Measurements from ENCODE around the gene GGT6.

The GGT6 gene

DNA sequence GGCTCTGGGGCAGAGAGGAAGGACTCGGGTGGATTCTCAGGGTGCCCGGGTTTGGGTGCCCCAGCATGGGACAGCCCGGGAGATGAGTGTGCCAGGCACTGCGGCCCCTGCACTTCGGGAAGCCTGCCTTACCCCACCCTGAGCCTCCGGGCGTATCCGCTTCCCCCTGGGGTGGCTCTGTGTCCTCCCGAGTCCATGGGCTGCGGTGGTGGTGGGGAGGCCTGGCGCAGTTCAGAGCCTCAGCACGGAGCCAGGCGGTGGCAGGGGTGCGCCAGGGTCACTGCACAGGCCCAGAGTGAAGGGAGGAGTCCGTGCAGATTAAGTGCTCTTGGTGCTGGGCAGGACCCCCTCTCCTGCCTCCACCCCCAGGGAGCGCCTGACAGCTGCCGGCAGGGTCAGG is 25.9 kb downstream of the GGT6 start:
- no peak for DNase-seq
- H3K9me3 ChIP-seq, result no peaks in the 10 kb centered on the region
- no peaks in the 10 kb centered on the region for H3K27me3 ChIP-seq
- no peaks in the 10 kb centered on the region; the same call in 1 of the 2 replicates for H3K36me3 ChIP-seq
- TF ChIP-seq, protein P1, sequence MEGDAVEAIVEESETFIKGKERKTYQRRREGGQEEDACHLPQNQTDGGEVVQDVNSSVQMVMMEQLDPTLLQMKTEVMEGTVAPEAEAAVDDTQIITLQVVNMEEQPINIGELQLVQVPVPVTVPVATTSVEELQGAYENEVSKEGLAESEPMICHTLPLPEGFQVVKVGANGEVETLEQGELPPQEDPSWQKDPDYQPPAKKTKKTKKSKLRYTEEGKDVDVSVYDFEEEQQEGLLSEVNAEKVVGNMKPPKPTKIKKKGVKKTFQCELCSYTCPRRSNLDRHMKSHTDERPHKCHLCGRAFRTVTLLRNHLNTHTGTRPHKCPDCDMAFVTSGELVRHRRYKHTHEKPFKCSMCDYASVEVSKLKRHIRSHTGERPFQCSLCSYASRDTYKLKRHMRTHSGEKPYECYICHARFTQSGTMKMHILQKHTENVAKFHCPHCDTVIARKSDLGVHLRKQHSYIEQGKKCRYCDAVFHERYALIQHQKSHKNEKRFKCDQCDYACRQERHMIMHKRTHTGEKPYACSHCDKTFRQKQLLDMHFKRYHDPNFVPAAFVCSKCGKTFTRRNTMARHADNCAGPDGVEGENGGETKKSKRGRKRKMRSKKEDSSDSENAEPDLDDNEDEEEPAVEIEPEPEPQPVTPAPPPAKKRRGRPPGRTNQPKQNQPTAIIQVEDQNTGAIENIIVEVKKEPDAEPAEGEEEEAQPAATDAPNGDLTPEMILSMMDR (IDR thresholded peaks at IDR 0.05; ENCODE audit: low read depth, low read length), result no peak
- no peak overlapping the region for H3K4me3 ChIP-seq (ENCODE audit: low read depth, low read length)
- H3K4me1 ChIP-seq, result peaks cover 3% of the 10 kb centered on the region

DNA sequence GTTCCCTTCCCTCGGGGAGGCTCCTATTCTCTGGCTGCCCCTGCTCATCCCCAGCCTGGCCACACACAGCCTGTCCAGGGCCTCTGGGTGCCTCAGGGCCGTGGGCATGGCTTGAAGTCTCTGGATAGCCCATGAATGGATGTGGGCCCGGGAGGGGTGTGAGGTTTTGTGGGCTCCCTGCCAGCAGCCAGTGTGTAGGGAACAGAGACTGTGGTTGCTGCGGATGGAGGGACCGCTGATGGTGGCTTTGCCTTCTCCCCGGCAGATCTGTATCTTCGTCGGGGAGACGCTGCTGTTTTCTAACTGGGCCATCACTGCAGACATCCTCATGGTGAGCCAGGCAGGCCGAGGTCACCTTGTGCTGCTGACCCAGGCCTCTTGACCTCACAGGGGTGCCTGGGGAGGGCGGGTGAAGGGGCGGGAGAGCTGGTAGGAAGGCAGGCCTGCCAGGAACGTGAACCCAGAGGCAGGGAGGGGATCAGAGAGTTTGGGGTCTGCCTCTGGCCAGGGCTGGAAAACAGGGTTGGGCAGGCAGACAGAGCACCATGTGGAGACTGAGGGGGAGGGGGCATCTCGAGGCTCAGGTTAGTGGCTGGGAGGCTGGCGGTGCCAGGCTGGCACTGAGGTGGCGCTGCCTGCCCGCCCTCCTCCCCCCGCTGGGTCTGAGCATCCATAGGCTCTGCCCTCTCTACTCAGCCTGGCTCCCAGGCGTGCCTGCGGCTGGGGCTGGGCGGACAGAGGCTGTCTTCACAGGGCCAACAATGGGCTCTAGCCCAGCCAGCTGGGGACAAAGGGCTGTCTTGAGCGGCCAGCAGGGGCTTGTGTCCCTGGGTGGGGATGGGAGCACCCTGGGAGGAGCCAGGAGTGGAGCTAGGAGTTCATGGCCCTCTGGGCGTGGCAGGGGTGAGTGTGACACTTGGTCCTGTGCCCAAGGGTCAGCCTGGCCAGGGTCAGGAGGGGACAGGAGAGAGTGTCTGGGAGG is 26.6 kb downstream of the GGT6 start:
- TF ChIP-seq, protein P1 (IDR thresholded peaks at IDR 0.05; ENCODE audit: low read depth, low read length), result no peak
- Histone ChIP-seq H3K27me3 (no peaks in the 10 kb centered on the region), H3K36me3 (no peaks in the 10 kb centered on the region; the same call in 1 of the 2 replicates), H3K4me1 (peaks cover 3% of the 10 kb centered on the region), H3K9me3 (no peaks in the 10 kb centered on the region), H3K4me3 (ENCODE audit: low read depth, low read length) (no peak overlapping the region)
- DNase-seq, result peak; percentile 56

DNA sequence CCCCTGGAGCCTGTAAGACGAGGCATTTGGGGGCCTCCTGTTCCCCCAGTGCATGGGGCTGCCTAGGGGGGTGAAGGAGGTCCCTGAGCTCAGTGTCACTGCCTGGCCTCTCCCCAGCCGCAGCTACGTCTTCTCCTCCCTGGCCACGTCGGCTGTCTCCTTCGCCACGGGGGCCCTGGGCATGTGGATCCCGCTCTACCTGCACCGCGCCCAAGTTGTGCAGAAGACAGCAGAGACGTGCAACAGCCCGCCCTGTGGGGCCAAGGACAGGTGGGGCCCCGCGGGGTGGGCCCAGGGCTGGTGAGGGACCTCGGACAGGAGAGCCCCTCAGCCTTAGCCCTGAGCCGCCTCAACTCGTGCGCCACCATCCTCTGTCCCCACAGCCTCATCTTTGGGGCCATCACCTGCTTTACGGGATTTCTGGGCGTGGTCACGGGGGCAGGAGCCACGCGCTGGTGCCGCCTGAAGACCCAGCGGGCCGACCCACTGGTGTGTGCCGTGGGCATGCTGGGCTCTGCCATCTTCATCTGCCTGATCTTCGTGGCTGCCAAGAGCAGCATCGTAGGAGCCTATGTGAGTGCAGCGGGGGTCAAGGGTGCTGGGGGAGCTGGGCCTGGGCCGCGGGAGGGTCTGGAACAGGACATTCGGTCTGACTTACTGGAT is 27.4 kb downstream of the GGT6 start:
- TF ChIP-seq, protein P1 (IDR thresholded peaks at IDR 0.05; ENCODE audit: low read depth, low read length), result no peak
- H3K27me3 ChIP-seq, result no peaks in the 10 kb centered on the region
- H3K4me3 ChIP-seq (ENCODE audit: low read depth, low read length), result no peak overlapping the region
- no peaks in the 10 kb centered on the region for H3K9me3 ChIP-seq
- H3K36me3 ChIP-seq, result no peaks in the 10 kb centered on the region; the same call in 1 of the 2 replicates
- H3K4me1 ChIP-seq, result peaks cover 3% of the 10 kb centered on the region
- DNase-seq, result no peak

DNA sequence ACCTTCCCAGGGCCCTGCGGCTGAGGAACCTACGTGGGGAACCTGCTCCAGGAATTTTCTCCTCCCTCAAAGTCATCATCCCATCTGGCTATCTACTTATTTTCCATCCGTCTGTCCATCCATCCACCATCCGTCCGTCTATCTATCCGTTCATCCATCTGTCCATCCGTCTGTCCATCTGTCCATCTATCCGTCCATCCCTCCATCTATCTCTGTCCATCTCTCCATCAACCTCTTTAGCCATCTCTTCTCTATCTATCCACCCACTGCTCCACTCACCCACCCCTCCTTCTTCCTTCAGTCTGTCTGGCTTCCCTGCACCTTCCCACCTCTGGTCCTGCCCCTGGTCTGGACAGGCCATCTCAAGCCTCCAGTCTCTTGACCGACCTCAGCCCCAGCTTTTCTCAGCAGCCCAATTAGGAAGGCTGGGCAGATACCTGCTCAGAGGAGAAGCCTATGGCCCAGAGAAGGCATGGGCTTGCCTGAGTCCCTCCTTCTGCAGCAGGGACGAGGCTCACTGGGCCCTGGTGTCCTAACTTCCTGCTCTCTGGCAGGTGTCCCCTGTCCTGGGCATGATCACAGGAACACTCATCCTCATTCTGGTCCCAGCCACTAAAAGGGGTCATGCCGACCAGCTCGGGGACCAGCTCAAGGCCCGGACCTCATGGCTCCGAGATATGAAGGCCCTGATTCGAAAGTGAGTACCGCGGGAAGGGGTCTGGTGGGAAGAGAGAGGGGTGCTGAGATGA is 28.2 kb downstream of the GGT6 start:
- TF ChIP-seq, protein P1 (IDR thresholded peaks at IDR 0.05; ENCODE audit: low read depth, low read length), result no peak
- Histone ChIP-seq H3K27me3 (no peaks in the 10 kb centered on the region), H3K4me1 (peaks cover 3% of the 10 kb centered on the region), H3K36me3 (no peaks in the 10 kb centered on the region), H3K9me3 (no peaks in the 10 kb centered on the region), H3K4me3 (ENCODE audit: low read depth, low read length) (no peak overlapping the region)
- DNase-seq, result no peak

DNA sequence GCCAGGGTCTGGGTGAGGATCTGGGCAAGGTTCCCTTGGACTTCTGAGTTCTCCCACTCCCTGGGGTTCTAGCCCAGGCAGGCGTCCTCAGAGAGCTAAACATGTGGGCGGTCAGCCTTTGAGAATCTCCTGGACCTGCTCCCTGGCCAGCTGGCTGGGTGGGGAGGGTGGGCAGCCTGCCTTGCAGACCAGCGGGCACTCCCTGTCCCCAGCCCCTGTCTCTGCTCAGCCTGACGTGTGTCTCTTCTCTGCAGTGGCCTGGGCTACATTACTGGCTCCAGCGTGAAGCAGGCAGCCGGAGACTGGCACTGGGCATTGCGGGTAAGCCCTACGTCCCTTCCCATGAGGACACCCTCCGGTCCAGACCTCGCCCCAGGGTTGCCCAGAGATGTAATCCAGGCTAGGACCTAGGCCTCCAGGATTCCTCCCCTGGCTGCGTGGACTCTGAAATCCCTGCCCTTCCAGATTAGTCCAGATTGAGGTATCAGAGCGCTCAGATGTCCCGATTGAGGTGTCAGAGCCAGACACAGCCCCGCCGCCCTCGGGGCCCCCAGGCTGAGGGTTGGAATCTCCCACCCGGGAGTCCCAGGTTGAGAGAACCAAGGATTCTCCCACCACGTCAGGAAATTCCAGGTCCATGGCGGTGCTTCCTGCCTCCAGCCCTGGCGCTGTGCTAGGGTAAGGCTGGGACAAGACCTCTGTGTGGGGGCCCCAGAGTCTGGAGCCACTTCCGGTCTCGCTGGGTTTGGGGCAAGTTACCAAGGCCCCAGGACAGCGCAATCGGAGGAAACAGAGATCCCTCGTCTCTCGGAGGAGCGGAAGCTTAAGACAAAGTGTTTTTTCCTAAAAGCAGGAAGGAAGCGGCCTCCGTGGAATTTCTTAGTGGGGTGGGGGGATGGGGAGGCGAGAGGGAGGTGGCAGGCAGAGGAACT is 29.3 kb downstream of the GGT6 start:
- TF ChIP-seq, protein P1 (IDR thresholded peaks at IDR 0.05; ENCODE audit: low read depth, low read length), result no peak
- no peak for DNase-seq
- Histone ChIP-seq H3K27me3 (no peaks in the 10 kb centered on the region), H3K9me3 (no peaks in the 10 kb centered on the region), H3K4me3 (ENCODE audit: low read depth, low read length) (no peak overlapping the region), H3K4me1 (peaks cover 3% of the 10 kb centered on the region), H3K36me3 (no peaks in the 10 kb centered on the region)

Measured in BE2C (cell line).